ENCODE results near the gene TRABD. TPM values are rescaled to one million over a fixed set of nuclear protein-coding genes. Genes with fewer than 3 reads are reported as not detected.

TRABD gene
- total RNA-seq, 1 donor from 2014 or later, result 21.0 TPM

- no peaks in the 10 kb centered on the region for H3K9me3 ChIP-seq (replicated peaks)
- peak overlapping the region; percentile 88 for H3K27ac ChIP-seq (replicated peaks)
- peaks cover 72% of the 10 kb centered on the region for H3K4me1 ChIP-seq
- no peak for TF ChIP-seq CTCF (IDR thresholded peaks at IDR 0.05; ENCODE audit: borderline replicate concordance)
- no peak overlapping the region for H3K4me3 ChIP-seq
- H3K36me3 ChIP-seq, result no peaks in the 10 kb centered on the region
- no peaks in the 10 kb centered on the region for H3K27me3 ChIP-seq (ENCODE audit: low read depth)
- intact Hi-C loops (cut with micrococcal nuclease), result no loop called here
- DNase-seq, result no peak
These were observed 2.6 kb downstream of the TRABD start for GRCh38 chr22:50188356-50188755.

GRCh38 chr22:50189184-50189848 lies 3.6 kb downstream of the TRABD start:
- H3K4me3 ChIP-seq, result peak overlapping the region; percentile 65
- intact Hi-C loops (cut with micrococcal nuclease), result no loop called here
- peak overlapping the region; percentile 88 for H3K27ac ChIP-seq (replicated peaks)
- H3K4me1 ChIP-seq, result peaks cover 62% of the 10 kb centered on the region
- no peaks in the 10 kb centered on the region for H3K27me3 ChIP-seq (ENCODE audit: low read depth)
- DNase-seq, result no peak
- H3K36me3 ChIP-seq, result peaks cover 8% of the 10 kb centered on the region
- no peak for TF ChIP-seq CTCF (IDR thresholded peaks at IDR 0.05; ENCODE audit: borderline replicate concordance)
- no peaks in the 10 kb centered on the region for H3K9me3 ChIP-seq (replicated peaks)

- H3K4me1 ChIP-seq, result peaks cover 57% of the 10 kb centered on the region
- H3K4me3 ChIP-seq, result peak overlapping the region; percentile 65
- intact Hi-C loops (cut with micrococcal nuclease), result no loop called here
These were observed 4.1 kb downstream of the TRABD start for GRCh38 chr22:50189849-50190181.

DNA sequence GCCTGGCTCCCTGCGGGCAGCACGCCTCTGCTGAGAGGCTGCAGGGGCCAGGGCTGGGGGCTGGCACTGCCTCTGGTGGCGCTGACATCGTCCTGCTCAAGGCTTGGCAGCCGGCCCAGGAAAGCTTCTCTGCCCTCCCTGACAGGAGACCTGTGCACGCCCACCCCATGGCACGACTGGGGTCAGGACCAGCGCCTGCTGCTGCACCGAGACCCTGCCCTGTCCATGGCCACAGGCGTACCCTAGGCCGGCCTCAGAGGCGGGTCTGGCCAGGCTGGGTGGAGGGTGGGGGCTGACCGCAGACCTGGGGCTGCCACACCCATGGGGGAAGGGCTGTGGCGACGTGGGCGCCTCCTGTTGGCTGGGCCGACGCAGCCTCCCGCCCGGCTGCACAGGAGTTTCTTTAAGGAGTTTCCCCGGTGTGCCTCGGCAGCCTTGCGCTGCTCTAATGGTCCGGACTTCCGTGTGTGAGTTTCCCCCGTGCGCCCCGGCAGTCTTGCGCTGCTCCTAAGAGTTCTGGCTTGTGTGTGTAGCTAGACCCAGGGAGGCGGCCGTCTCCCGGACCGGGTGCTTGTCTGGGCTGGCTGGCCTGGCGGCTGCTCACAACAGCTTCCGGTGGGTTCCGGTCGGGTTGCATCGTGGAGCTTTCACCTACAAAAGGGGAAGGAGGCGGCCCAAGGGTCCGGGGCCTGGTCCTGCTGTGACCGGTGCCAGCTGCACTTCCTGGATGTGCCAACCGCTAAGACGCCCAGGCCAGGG lies 4.6 kb downstream of the TRABD start:
- DNase-seq, result peak; percentile 84
- peak overlapping the region; percentile 88 for H3K27ac ChIP-seq (replicated peaks)
- no peaks in the 10 kb centered on the region for H3K27me3 ChIP-seq (ENCODE audit: low read depth)
- TF ChIP-seq CTCF (IDR thresholded peaks at IDR 0.05; ENCODE audit: borderline replicate concordance), result peak; percentile 45
- intact Hi-C loops (cut with micrococcal nuclease), result no loop called here
- no peaks in the 10 kb centered on the region for H3K9me3 ChIP-seq (replicated peaks)
- peaks cover 17% of the 10 kb centered on the region for H3K36me3 ChIP-seq
- peak overlapping the region; percentile 65 for H3K4me3 ChIP-seq
- peaks cover 53% of the 10 kb centered on the region for H3K4me1 ChIP-seq

More at GRCh38 chr22:50189849-50190181, 4.1 kb downstream of the TRABD start:
- Histone ChIP-seq H3K9me3 (replicated peaks) (no peaks in the 10 kb centered on the region), H3K36me3 (peaks cover 13% of the 10 kb centered on the region), H3K27me3 (ENCODE audit: low read depth) (no peaks in the 10 kb centered on the region), H3K27ac (replicated peaks) (peak overlapping the region; percentile 88)
- no peak for TF ChIP-seq CTCF (IDR thresholded peaks at IDR 0.05; ENCODE audit: borderline replicate concordance)
- DNase-seq, result no peak

DNA sequence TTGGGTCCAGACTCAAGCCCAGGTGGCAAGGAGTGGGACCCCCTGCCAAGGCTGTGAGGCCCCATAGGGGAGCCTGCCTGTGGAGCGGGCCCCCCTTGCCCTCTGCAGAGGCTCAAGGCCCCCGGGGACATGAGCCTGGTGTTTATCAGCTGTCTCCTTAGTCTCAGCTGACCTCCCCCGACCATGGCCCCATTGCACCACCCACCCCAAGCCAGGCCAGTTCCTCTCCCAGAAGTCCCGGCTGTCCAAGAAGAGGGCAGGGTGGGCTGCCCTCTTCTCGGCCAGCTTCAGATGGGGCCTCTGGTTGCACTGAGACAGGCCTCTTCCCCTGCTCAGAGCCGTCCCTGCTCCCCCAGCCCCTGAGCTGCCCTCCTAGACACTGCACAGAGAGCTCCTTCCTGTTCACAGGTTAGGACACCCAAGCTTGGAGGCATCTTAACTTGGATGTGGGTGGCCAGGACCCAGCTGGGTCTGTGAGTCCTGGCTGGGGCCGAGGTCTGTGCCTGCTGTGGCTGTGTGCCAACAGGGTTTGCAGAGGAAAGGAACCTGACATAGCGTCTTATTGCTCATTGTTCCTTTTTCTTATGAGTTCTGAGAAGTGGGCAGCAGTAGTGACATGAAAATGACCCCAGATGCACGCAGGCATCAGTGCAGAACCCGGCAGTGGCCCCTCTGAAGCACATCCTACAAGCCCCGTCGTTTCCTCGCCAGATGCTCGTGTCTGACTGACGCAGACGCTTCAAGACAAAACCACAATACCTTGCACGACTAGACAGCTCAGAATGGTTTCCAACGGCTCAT lies 5.4 kb downstream of the TRABD start:
- Histone ChIP-seq H3K27ac (replicated peaks) (peak overlapping the region; percentile 88), H3K4me3 (peak overlapping the region; percentile 65), H3K9me3 (replicated peaks) (no peaks in the 10 kb centered on the region), H3K36me3 (peaks cover 22% of the 10 kb centered on the region), H3K27me3 (ENCODE audit: low read depth) (no peaks in the 10 kb centered on the region), H3K4me1 (peaks cover 51% of the 10 kb centered on the region)
- TF ChIP-seq CTCF (IDR thresholded peaks at IDR 0.05; ENCODE audit: borderline replicate concordance), result no peak
- no peak for DNase-seq
- intact Hi-C loops (cut with micrococcal nuclease), result no loop called here
